AG04450 (cell line): ENCODE results near the gene MAL. TPM values are rescaled to one million over a fixed set of nuclear protein-coding genes. Genes with fewer than 3 reads are reported as not detected.

ENCODE experiments used
- CTCF ChIA-PET: fragments of 300-600, 350-600 bp; formaldehyde crosslinking; extraction: SDS; loops from one replicate; lab custom pipeline; 2022; ENCODE audit warnings: antibody characterized with exemption, inconsistent platforms; lab: Charles Lee
- POLR2A ChIA-PET: fragments of 350-600 bp; formaldehyde crosslinking; extraction: SDS; loops from one replicate; lab custom pipeline; 2021; ENCODE audit warnings: antibody characterized with exemption, inconsistent platforms; lab: Yijun Ruan, JAX
- DNase-seq: peaks from one replicate; pipeline ENCODE4 v3.0.0-alpha.2; 2011; ENCODE audit warnings: low read depth, low spot score
- H3K27ac ChIP-seq: one replicate; pipeline ENCODE4 v1.5.1; 2012; ENCODE audit warnings: low read depth, low read length, control low read depth
- H3K27me3 ChIP-seq: one replicate; pipeline ENCODE4 v1.6.0; 2012; ENCODE audit warnings: low read length; ENCODE audit not compliant: control insufficient read depth, insufficient read depth
- H3K4me3 ChIP-seq: 2 replicates; pipeline ENCODE4 v1.5.1; 2011; ENCODE audit warnings: mild to moderate bottlenecking, low read depth, low read length, control low read depth
- H3K9me3 ChIP-seq: 2 replicates; pipeline ENCODE4 v1.5.1; 2012; ENCODE audit warnings: low read length; ENCODE audit not compliant: control insufficient read depth, insufficient read depth
- CTCF ChIP-seq: IDR thresholded peaks from 2 replicates; pipeline ENCODE4 v1.5.1; 2011; ENCODE audit warnings: low read depth, low read length, control low read depth, inconsistent platforms
- polyA plus RNA-seq: library from polyadenylated mRNA; depleted of rRNA; stranded (reverse); fragments of >200 nt; gene quantifications from 2 replicates; pipeline ENCODE4 v1.2.3, GENCODE V29; 2011

Gene MAL
- polyA plus RNA-seq, 1 experiment = not detected

DNA sequence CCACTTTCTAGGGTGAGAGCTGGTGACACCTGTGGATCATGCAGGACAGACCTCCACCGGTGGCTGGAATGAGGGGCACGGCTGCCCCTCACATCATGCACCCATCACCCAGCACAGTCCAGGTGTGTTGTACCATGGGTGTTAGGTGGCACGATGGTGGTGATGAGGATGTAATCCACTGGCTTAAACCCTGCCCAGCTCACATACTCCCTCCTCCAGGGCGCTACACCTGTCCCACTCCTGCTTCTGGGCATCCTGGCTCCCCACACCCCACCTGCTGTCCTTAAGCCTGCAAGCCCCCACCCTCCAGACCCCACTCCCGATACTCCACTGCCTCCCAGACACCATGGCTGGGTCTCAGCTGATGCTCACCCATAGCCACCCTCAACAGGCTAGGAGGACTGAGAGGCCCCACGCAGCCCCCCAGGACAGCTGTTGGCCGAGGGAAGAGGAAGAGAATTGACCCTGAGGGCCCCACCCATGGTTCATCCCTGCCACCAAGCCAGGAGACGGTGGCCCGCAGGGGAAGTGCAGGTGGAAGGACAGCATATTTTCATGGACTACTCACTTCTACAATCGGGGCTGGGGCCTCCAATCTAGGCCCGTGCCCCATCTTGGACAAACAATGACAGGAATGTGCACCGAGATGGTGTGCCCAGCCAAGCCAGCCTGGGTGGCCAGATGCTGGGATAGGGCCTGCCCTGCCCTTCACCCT lies 34.3 kb downstream of the MAL start:
- Histone ChIP-seq H3K4me3 (no peak overlapping the region), H3K9me3 (no peaks in the 10 kb centered on the region), H3K27ac (no peak overlapping the region), H3K27me3 (peaks cover 12% of the 10 kb centered on the region)
- no peak for DNase-seq
- no peak for TF ChIP-seq CTCF
- ChIA-PET POLR2A (no interaction called here), CTCF (no interaction called here)

- CTCF ChIA-PET = interaction anchor here (4.7 kb wide), 1 partner anchor 17 kb away, joined by 42 read pairs; no protein-coding TSS in a partner anchor
These were observed 35.1 kb downstream of the MAL start for GRCh38 chr2:95060446-95061118.

DNA sequence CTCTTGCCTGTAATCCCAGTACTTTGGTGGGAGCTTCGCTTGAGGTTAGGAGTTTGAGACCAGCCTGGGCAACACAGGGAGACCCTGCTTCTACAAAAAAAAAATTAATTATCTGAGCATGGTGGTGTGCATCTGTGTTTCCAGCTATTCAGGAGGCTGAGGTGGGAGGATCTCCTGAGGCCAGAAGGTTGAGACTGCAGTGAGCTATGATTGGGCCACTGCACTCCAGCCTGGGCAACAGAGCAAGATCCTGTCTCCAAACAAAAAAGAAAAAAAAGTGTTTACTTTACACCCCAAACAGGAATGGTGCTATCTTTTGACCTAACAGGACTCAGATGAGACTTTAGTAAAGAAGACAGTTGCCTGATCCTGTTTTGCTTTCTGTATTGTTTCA lies 35.6 kb downstream of the MAL start:
- no peak for TF ChIP-seq CTCF
- CTCF ChIA-PET = interaction anchor here (4.7 kb wide), 1 partner anchor 17 kb away, joined by 42 read pairs; no protein-coding TSS in a partner anchor
- H3K9me3 ChIP-seq = no peaks in the 10 kb centered on the region
- POLR2A ChIA-PET = no interaction called here
- no peak for DNase-seq
- H3K4me3 ChIP-seq = no peak overlapping the region
- no peak overlapping the region for H3K27ac ChIP-seq
- H3K27me3 ChIP-seq = peaks cover 6% of the 10 kb centered on the region

More at GRCh38 chr2:95060446-95061118, 35.1 kb downstream of the MAL start:
- DNase-seq = no peak
- TF ChIP-seq CTCF = no peak
- no peaks in the 10 kb centered on the region for H3K9me3 ChIP-seq
- no peak overlapping the region for H3K4me3 ChIP-seq
- H3K27ac ChIP-seq = no peak overlapping the region
- H3K27me3 ChIP-seq = peaks cover 10% of the 10 kb centered on the region
- POLR2A ChIA-PET = no interaction called here

DNA sequence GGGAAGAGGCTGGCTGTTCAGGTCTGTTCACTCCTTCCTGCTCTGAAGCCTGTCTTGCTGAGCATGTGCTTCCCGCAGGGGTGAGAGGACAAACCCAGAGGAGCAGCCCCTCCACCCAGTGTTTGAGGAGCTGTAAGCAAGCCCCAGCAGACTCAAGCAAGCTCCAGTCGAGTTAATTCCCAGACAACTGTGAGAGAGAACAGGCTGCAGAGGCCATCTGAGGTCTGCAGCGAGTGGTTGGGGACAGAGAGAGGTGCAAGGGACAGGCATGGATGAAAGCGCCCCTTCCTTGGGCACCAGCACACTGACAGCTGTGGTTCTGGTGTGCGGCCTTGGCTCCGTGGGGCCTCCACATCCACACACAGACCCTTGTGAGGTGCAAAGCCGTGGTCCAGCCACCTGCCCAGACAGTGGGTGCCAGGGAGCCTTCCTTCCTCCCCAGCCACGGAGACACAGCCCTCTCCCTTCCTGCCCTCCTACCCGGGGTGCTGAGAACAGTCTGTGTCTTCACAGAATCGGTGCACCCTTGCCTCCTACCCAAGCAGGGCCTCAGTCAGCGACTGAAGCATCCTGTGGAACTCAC lies 36.2 kb downstream of the MAL start:
- no peak overlapping the region for H3K4me3 ChIP-seq
- ChIA-PET CTCF (interaction anchor here (4.7 kb wide), 1 partner anchor 16 kb away, joined by 42 read pairs; no protein-coding TSS in a partner anchor), POLR2A (no interaction called here)
- TF ChIP-seq CTCF = no peak
- no peak for DNase-seq
- peaks cover 6% of the 10 kb centered on the region for H3K27me3 ChIP-seq
- no peak overlapping the region for H3K27ac ChIP-seq
- H3K9me3 ChIP-seq = no peaks in the 10 kb centered on the region
